Lower leg skin (tissue), 4 donors: ENCODE results near the gene ATP13A4. TPM values are rescaled to one million over a fixed set of nuclear protein-coding genes. Genes with fewer than 3 reads are reported as not detected.

Experiments used
- DNase-seq, 2 donors: peaks; one replicate each; pipeline ENCODE4 v3.0.0-alpha.2; 2019; ENCODE audit warnings: low spot score in 2 of 2
- H3K4me3 ChIP-seq: fragments of 200-600 bp; sonication (generic); 2 replicates; pipeline ENCODE4 v1.5.1; 2017; ENCODE audit warnings: mild to moderate bottlenecking, low read depth; ENCODE audit not compliant: poor library complexity, severe bottlenecking
- CTCF ChIP-seq, 3 donors: fragments of 450-650 bp; IDR thresholded peaks; one replicate each; pipeline ENCODE4 v1.5.1; 2016; ENCODE audit warnings: antibody characterized with exemption in 3 of 3, mild to moderate bottlenecking in 3 of 3, moderate library complexity in 2 of 3
- POLR2A ChIP-seq, 2 donors: fragments of 450-650 bp; IDR thresholded peaks; one replicate each; pipeline ENCODE4 v1.6.1; 2016 to 2017; ENCODE audit warnings: antibody characterized with exemption in 2 of 2, mild to moderate bottlenecking in 1 of 2, moderate library complexity in 1 of 2
- WGBS, 2 donors: methylation state at CpG; one replicate each; pipeline ENCODE4 v1.1.5; 2018; 5-methylcytosine and 5-hydroxymethylcytosine counted together
- intact Hi-C: fragments of 100-400 bp; cut with DNase I; formaldehyde crosslinking; loops from one replicate; pipeline ENCODE4 v1.15.0; 2023; ENCODE audit warnings: low total_unique reads
- total RNA-seq, 4 donors: library from RNA; depleted of rRNA; stranded (reverse); fragments of >200 nt; gene quantifications; one replicate each; pipeline ENCODE4 v1.1.0, GENCODE V29; 2016

ATP13A4 gene
- total RNA-seq, 4 donors from 2014 or later = 29.9 to 44.9 (median 41.5) TPM

GRCh38 chr3:193372783-193373182 is 181.9 kb downstream of the ATP13A4 start:
- intact Hi-C loops = no loop called here
- no peak overlapping the region for H3K4me3 ChIP-seq
- DNase-seq = no peak
- TF ChIP-seq CTCF (IDR thresholded peaks at IDR 0.05) (no peak), POLR2A (IDR thresholded peaks at IDR 0.05) (no peak)

GRCh38 chr3:193367868-193368267 is 186.8 kb downstream of the ATP13A4 start:
- intact Hi-C loops = no loop called here
- no peak for DNase-seq
- no peak overlapping the region for H3K4me3 ChIP-seq
- WGBS, 2 donors = 59 to 64% methylated on average over 1 of the region's 1 CpG
- TF ChIP-seq POLR2A (IDR thresholded peaks at IDR 0.05) (no peak), CTCF (IDR thresholded peaks at IDR 0.05) (no peak)

GRCh38 chr3:193357291-193357690 is 197.4 kb downstream of the ATP13A4 start:
- WGBS, 2 donors = 81 to 85% methylated on average over 3 of the region's 3 CpGs
- DNase-seq = no peak
- H3K4me3 ChIP-seq = no peak overlapping the region
- TF ChIP-seq CTCF (IDR thresholded peaks at IDR 0.05) = no peak
- TF ChIP-seq POLR2A (IDR thresholded peaks at IDR 0.05) = no peak
- intact Hi-C loops = no loop called here

- no peak overlapping the region for H3K4me3 ChIP-seq
- no peak for TF ChIP-seq CTCF (IDR thresholded peaks at IDR 0.05)
- TF ChIP-seq POLR2A (IDR thresholded peaks at IDR 0.05) = no peak
- intact Hi-C loops = no loop called here
- WGBS, 2 donors = 52 to 62% methylated on average over 5 of the region's 5 CpGs
- no peak for DNase-seq
Measured at GRCh38 chr3:193354423-193354822, 200.3 kb downstream of the ATP13A4 start.

Other genes starting within 250 kb of the ATP13A4 start
- 1 to 10 TPM; 4.4 to 9.7 (median 5.2) TPM for gene ATP13A5, start 176.1 kb downstream of the ATP13A4 start, total RNA-seq
- gene OPA1, start 38.3 kb upstream of the ATP13A4 start, total RNA-seq = 10 to 100 TPM; 33.0 to 57.4 (median 39.4) TPM